ENCODE measurements around the gene RPS6KA5. TPM values are rescaled to one million over a fixed set of nuclear protein-coding genes. Genes with fewer than 3 reads are reported as not detected.

RPS6KA5 gene
- total RNA-seq, 1 experiment from 2014 or later, result 3.8 TPM

- H3K27ac Mint-ChIP-seq, result no peak overlapping the region
- DNase-seq, result no peak
- Histone ChIP-seq H3K9me3 (ENCODE audit: control insufficient read depth, low read depth, low read length) (no peaks in the 10 kb centered on the region), H2AK5ac (ENCODE audit: insufficient read length, low read length) (no peak overlapping the region), H4K91ac (ENCODE audit: insufficient read length, low read depth, low read length) (no peak overlapping the region), H3K79me1 (ENCODE audit: insufficient read depth, low read depth, low read length, poor library complexity, severe bottlenecking) (no peaks in the 10 kb centered on the region), H3K14ac (ENCODE audit: insufficient read depth, low read length) (no peak overlapping the region), H4K8ac (replicated peaks; ENCODE audit: insufficient read length, low read depth, low read length) (no peak overlapping the region), H3K27me3 (ENCODE audit: insufficient read depth, low read length) (no peaks in the 10 kb centered on the region), H4K20me1 (ENCODE audit: control insufficient read depth, insufficient read depth, insufficient read length) (no peaks in the 10 kb centered on the region), H3K23me2 (ENCODE audit: insufficient read length, low read depth, low read length, poor library complexity, severe bottlenecking) (no peaks in the 10 kb centered on the region), H3K23ac (ENCODE audit: insufficient read length, low read depth, low read length) (no peak overlapping the region), H3K56ac (ENCODE audit: insufficient read length, low read depth, low read length) (no peak overlapping the region), H2BK5ac (ENCODE audit: insufficient read length, low read length) (no peak overlapping the region), H3K27ac (ENCODE audit: insufficient read length, low read depth, low read length) (no peak overlapping the region), H3T11ph (ENCODE audit: low read length) (no peak overlapping the region), H2BK20ac (ENCODE audit: low read depth, low read length, poor library complexity, severe bottlenecking) (no peak overlapping the region), H2BK15ac (ENCODE audit: low read depth, low read length) (no peak overlapping the region), H3K79me2 (ENCODE audit: insufficient read depth, low read length) (no peaks in the 10 kb centered on the region), H2BK120ac (ENCODE audit: low read depth, low read length, poor library complexity, severe bottlenecking) (no peak overlapping the region), H3K4ac (ENCODE audit: low read depth, low read length) (no peak overlapping the region), H2BK12ac (ENCODE audit: insufficient read length, low read depth, low read length) (no peak overlapping the region), H3K18ac (ENCODE audit: insufficient read length, low read depth, low read length) (no peak overlapping the region), H3K4me1 (ENCODE audit: insufficient read depth, low read length) (peaks cover 3% of the 10 kb centered on the region; the same call in 1 of the 2 replicates), H3K4me2 (ENCODE audit: insufficient read depth, insufficient read length, low read length) (no peak overlapping the region), H3K9ac (ENCODE audit: extremely low read depth, insufficient read length, low read length) (no peak overlapping the region), H2AFZ (ENCODE audit: low read length) (no peak overlapping the region), H4K5ac (ENCODE audit: insufficient read length, low read depth, low read length) (no peak overlapping the region)
- no peak overlapping the region for H3K4me3 Mint-ChIP-seq
- H3K4me1 Mint-ChIP-seq, result peaks cover 7 to 8% of the 10 kb centered on the region in 2 experiments
- no peak for TF ChIP-seq CTCF (conservative IDR thresholded peaks at IDR 0.05)
- H3K27me3 Mint-ChIP-seq (ENCODE audit: low read depth), result no peaks in the 10 kb centered on the region
- H3K9me3 Mint-ChIP-seq, result peaks cover 0 to 3% of the 10 kb centered on the region in 2 experiments; a peak in 1 of 5 replicates
- H3K36me3 Mint-ChIP-seq (ENCODE audit: insufficient read depth in 1 of 3, low read depth in 3 of 3), result no peaks in the 10 kb centered on the region
- WGBS (ENCODE audit: extremely low coverage, insufficient read length, low lambda C conversion rate), result no CpG with 5 or more reads among the region's 4 CpGs
These were observed 64.7 kb downstream of the RPS6KA5 start for GRCh38 chr14:90995785-90996184.
